Measurements from ENCODE around the gene PNMA1. TPM values are rescaled to one million over a fixed set of nuclear protein-coding genes. Genes with fewer than 3 reads are reported as not detected.
"Not testable (repeated sequence)": the region's sequence is repeated elsewhere in the genome, so short reads cannot be mapped to it uniquely, and the experiment has no call there.

The PNMA1 gene
- total and polyA plus RNA-seq, 7 donors, result 11.4 to 63.1 (median 33.5) TPM

DNA sequence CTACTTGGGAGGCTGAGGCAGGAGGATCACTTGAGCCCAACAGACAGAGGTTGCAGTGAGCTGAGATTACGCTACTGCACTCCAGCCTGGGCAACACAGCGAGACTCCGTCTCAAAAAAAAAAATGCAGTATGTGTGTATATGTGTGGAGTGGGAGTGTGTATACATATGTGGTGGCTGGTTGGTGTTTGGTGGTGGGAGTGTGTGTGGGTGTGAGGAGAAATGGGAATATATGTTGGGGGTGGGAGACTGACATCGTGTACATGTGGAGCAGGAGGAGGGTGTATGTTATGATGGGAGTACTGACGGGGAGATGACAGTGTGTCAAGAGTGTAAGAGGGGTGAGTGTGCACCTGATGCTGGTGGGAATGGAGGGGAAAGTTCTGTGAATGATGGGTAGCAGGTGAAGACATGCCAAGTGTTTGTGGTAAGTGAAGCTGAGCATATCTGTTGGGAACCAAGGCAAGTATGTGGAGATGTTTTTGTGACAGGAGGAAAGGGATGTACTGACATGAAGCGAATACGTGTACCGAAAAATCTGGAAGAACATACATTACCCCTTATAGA is 4.2 kb downstream of the PNMA1 start:
- Histone ChIP-seq H3K4me1 (peaks cover 0 to 35% (median 19%) of the 10 kb centered on the region in 4 donors), H3K27me3 (no peaks in the 10 kb centered on the region), H3K27ac (no peak overlapping the region), H3K36me3 (no peaks in the 10 kb centered on the region), H3K9me3 (no peaks in the 10 kb centered on the region), H3K4me3 (no peak overlapping the region)
- DNase-seq, result no peak
- no peak for TF ChIP-seq EP300 (IDR thresholded peaks at IDR 0.05)
- TF ChIP-seq, protein P1, sequence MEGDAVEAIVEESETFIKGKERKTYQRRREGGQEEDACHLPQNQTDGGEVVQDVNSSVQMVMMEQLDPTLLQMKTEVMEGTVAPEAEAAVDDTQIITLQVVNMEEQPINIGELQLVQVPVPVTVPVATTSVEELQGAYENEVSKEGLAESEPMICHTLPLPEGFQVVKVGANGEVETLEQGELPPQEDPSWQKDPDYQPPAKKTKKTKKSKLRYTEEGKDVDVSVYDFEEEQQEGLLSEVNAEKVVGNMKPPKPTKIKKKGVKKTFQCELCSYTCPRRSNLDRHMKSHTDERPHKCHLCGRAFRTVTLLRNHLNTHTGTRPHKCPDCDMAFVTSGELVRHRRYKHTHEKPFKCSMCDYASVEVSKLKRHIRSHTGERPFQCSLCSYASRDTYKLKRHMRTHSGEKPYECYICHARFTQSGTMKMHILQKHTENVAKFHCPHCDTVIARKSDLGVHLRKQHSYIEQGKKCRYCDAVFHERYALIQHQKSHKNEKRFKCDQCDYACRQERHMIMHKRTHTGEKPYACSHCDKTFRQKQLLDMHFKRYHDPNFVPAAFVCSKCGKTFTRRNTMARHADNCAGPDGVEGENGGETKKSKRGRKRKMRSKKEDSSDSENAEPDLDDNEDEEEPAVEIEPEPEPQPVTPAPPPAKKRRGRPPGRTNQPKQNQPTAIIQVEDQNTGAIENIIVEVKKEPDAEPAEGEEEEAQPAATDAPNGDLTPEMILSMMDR (IDR thresholded peaks at IDR 0.05), result no peak
- TF ChIP-seq POLR2A (IDR thresholded peaks at IDR 0.05), result no peak
- no peak for TF ChIP-seq POLR2AphosphoS5 (IDR thresholded peaks at IDR 0.05)
- WGBS, 2 donors, result 93 to 95% methylated on average over 8 of the region's 8 CpGs
- intact Hi-C loops (cut with DNase I), result loop anchor here (5.0 kb wide), 2 partner anchors 68 to 177 kb away; partner anchors contain the start of genes DNAL1 and ZNF410

DNA sequence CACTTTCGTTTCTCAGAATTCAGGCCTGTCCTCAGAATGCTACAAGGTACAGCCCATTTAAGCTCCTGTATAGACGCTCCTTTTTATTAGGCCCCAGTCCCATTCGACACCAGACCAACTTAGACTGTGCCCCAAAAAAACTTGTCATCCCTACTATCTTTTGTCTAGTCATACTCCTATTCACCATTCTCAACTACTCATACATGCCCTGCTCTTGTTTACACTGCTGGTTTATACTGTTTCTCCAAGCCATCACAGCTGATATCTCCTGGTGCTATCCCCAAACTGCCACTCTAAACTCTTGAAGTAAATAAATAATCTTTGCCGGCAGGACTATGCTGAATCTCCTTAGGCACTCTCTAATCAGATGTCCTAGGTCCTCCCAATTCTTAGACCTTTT is 6.1 kb downstream of the PNMA1 start:
- DNase-seq; intact Hi-C loops (cut with DNase I); H3K27ac ChIP-seq; H3K9me3 ChIP-seq; H3K4me3 ChIP-seq; H3K27me3 ChIP-seq; H3K36me3 ChIP-seq: not testable (repeated sequence)
- H3K4me1 ChIP-seq, result peaks cover 0 to 24% (median 14%) of the 10 kb centered on the region in 4 donors
- 91 to 92% methylated on average over 2 to 4 of the region's 4 CpGs for WGBS, 2 donors

DNA sequence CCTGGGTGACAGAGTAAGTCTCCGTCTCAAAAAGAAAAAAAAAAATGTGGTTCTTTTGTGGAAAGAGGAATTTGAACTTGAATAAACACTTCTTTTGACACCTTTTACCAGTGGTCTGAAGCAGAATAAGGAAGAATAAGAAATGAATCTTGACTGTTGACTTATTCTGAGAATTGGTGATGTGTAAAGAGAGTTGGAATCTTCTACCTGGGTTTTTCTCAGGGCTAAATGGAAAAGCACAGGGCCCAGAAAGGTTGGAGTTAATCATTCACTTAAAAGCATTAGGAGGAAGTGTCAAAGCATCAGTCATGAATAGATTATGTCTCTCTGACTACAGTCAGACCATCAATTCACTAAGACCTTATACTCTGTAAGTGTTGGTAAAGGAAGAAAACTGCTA is 13.9 kb downstream of the PNMA1 start:
- Histone ChIP-seq H3K9me3 (no peaks in the 10 kb centered on the region), H3K27me3 (no peaks in the 10 kb centered on the region), H3K36me3 (peaks cover 0 to 13% (median 0%) of the 10 kb centered on the region in 4 donors), H3K4me3 (no peak overlapping the region), H3K27ac (no peak overlapping the region), H3K4me1 (no peaks in the 10 kb centered on the region)
- WGBS, 2 donors, result 36 to 88% methylated on average over 1 of the region's 1 CpG
- DNase-seq, result no peak
- TF ChIP-seq, protein P1 (IDR thresholded peaks at IDR 0.05), result no peak
- TF ChIP-seq POLR2A (IDR thresholded peaks at IDR 0.05) (no peak), POLR2AphosphoS5 (IDR thresholded peaks at IDR 0.05) (no peak), EP300 (IDR thresholded peaks at IDR 0.05) (no peak)
- intact Hi-C loops (cut with DNase I), result no loop called here

DNA sequence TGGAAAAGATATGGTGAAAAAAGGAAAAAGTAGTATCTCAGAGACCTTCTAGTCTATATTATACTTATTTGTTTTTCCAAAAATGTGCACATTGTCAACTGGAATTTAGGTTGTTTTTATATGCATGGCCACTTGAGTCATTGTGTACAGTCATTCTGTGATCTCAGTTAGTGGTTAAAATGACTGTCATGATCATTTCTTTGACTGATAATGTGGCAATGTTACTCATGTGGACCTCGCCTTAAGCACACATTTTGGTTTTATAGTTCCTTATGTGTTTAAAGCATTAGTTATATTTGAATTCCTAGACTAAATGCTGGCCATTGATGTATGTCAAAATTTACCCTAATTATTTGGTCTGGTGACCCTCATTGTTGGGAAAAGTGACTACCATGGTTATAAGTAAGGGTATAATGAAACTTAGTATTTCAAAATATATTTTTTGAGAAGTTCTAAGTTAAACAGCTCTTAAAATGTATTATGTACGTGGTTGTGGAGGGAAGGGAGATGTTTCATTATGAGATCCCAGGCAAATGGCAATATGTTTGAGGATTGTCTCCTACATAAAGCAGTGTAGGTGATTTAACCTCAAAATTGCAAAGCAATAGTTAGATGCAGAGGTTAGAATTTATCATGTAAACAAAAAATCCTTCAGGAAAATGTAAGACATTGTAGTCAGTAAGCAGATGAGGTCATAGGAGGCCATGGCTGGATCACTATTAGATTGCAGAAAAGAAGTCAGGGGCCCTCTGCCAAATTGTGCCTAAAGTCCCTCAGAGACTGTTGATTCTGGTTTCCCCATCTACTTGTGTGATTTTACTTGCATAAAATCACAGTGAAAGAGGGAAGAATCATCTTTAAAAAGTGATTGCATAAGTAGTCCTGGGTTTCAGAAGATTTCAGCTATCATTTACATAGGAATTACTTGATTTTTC is 17.5 kb downstream of the PNMA1 start:
- DNase-seq, result no peak
- WGBS, 2 donors, result 43 to 77% methylated on average over 2 of the region's 2 CpGs
- Histone ChIP-seq H3K9me3 (no peaks in the 10 kb centered on the region), H3K27ac (no peak overlapping the region), H3K27me3 (no peaks in the 10 kb centered on the region), H3K36me3 (peaks cover 0 to 28% (median 0%) of the 10 kb centered on the region in 4 donors), H3K4me1 (no peaks in the 10 kb centered on the region), H3K4me3 (no peak overlapping the region)
- intact Hi-C loops (cut with DNase I), result no loop called here
- TF ChIP-seq EP300 (IDR thresholded peaks at IDR 0.05) (no peak), POLR2A (IDR thresholded peaks at IDR 0.05) (no peak), POLR2AphosphoS5 (IDR thresholded peaks at IDR 0.05) (no peak)
- TF ChIP-seq, protein P1 (IDR thresholded peaks at IDR 0.05), result no peak

DNA sequence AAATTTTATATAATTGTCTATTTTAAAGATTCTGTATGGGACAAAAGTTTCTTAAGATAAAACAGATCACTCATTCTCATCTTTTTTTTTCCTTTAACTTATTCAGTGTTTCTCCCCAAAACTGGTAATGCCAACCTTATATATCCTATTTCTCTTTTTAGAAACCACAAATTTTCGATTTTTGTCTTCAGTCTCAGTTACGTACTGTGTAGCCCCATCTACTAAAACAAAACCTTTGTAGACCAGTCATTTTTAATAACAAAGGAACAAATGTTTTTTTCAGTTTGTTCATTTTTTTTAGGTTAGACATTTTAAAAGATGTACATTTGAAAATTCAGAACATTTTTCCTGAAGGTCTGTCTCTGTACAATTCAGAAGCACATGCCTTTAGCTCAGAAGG is 18.2 kb downstream of the PNMA1 start:
- peaks cover 0 to 33% (median 0%) of the 10 kb centered on the region in 4 donors for H3K36me3 ChIP-seq
- DNase-seq, result no peak
- H3K4me3 ChIP-seq, result no peak overlapping the region
- no peaks in the 10 kb centered on the region for H3K4me1 ChIP-seq
- WGBS, 2 donors, result 73 to 89% methylated on average over 2 of the region's 2 CpGs
- H3K9me3 ChIP-seq, result no peaks in the 10 kb centered on the region
- no peak overlapping the region for H3K27ac ChIP-seq
- intact Hi-C loops (cut with DNase I), result no loop called here
- H3K27me3 ChIP-seq, result no peaks in the 10 kb centered on the region
- no peak for TF ChIP-seq POLR2A (IDR thresholded peaks at IDR 0.05)
- TF ChIP-seq POLR2AphosphoS5 (IDR thresholded peaks at IDR 0.05), result no peak
- no peak for TF ChIP-seq EP300 (IDR thresholded peaks at IDR 0.05)
- TF ChIP-seq, protein P1 (IDR thresholded peaks at IDR 0.05), result no peak
